HCT116 (cell line): ENCODE data around the gene MEIOSIN. TPM values are rescaled to one million over a fixed set of nuclear protein-coding genes. Genes with fewer than 3 reads are reported as not detected.

Experiments used
- CTCF ChIP-seq, 3 experiments: fragments of 200-600 bp in 1 of 3; sonication (generic) in 1 of 3; IDR thresholded peaks in 2 of 3; conservative IDR thresholded peaks in 1 of 3; 2 replicates each; pipeline ENCODE4 v1.5.1; 2012 to 2017; ENCODE audit warnings: low read depth in 2 of 3, low read length in 2 of 3, antibody characterized with exemption in 1 of 3, borderline replicate concordance in 1 of 3, control low read depth in 1 of 3, mild to moderate bottlenecking in 1 of 3, mixed read lengths in 1 of 3, mixed run types in 1 of 3, moderate library complexity in 1 of 3; ENCODE audit not compliant: insufficient read depth in 1 of 3
- ELF1 ChIP-seq: IDR thresholded peaks from 2 replicates; pipeline ENCODE4 v1.6.1; 2012; ENCODE audit warnings: low read depth, borderline replicate concordance
- EZH2phosphoT487 ChIP-seq: fragments of 200-600 bp; IDR thresholded peaks from 2 replicates; pipeline ENCODE4 v1.6.1; 2018; ENCODE audit warnings: antibody characterized with exemption, borderline replicate concordance
- REST ChIP-seq: IDR thresholded peaks from 2 replicates; pipeline ENCODE4 v1.6.1; 2012; ENCODE audit warnings: low read depth
- SRF ChIP-seq: IDR thresholded peaks from 2 replicates; pipeline ENCODE4 v1.6.1; 2012; ENCODE audit warnings: low read depth
- ZBTB33 ChIP-seq: IDR thresholded peaks from 2 replicates; pipeline ENCODE4 v1.6.1; 2011; ENCODE audit warnings: mild to moderate bottlenecking, low read length, moderate library complexity; ENCODE audit not compliant: insufficient replicate concordance; ENCODE audit errors: extremely low read depth
- total RNA-seq: library from RNA; stranded (reverse); gene quantifications from one replicate; pipeline ENCODE4 v1.2.1, GENCODE V29; 2021; ENCODE audit not compliant: unreplicated experiment

MEIOSIN gene
- total RNA-seq, 1 experiment from 2014 or later = 2.1 TPM

GRCh38 chr19:45781214-45782161 is 48.2 kb downstream of the MEIOSIN start (continued):
- no peak for TF ChIP-seq ZBTB33
- TF ChIP-seq EZH2phosphoT487 = no peak
- no peak for TF ChIP-seq REST
- TF ChIP-seq SRF = no peak
- no peak for TF ChIP-seq CTCF (IDR thresholded peaks at IDR 0.05 in 2 of 3, conservative IDR thresholded peaks at IDR 0.05 in 1 of 3; ENCODE audit: borderline replicate concordance in 1 of 3, insufficient read depth in 1 of 3, low read depth in 2 of 3, low read length in 2 of 3)
- TF ChIP-seq ELF1 = no peak
- TF ChIP-seq, all 23 proteins: peak for 4
